A549 (cell line): ENCODE data around the gene FEZF1. TPM values are rescaled to one million over a fixed set of nuclear protein-coding genes. Genes with fewer than 3 reads are reported as not detected.

Experiments used
- ATAC-seq, 2 experiments: fragments of 200-7000 bp in 1 of 2; fragments of >200 bp in 1 of 2; cut with Nextera tagmentation in 1 of 2; cut with Tn5 transposase in 1 of 2; 3 replicates each; pipeline versions ENCODE4 v1.8.0 to v1.9.1; 2018 to 2020; ENCODE audit warnings: mild to moderate bottlenecking in 1 of 2, moderate library complexity in 1 of 2
- CTCF ChIA-PET: fragments of 300-600 bp; sonication (Branson Sonifier 250); formaldehyde crosslinking; extraction: SDS; loops from one replicate; lab custom pipeline; 2021; ENCODE audit warnings: antibody characterized with exemption, inconsistent platforms; lab: Yijun Ruan, JAX
- POLR2A ChIA-PET: fragments of 350-600 bp; formaldehyde crosslinking; extraction: SDS; loops from one replicate; lab custom pipeline; 2021; ENCODE audit warnings: antibody characterized with exemption, inconsistent platforms; lab: Yijun Ruan, JAX
- DNase-seq, 2 experiments: peaks; one replicate each; pipeline versions ENCODE4 v3.0.0 to v3.0.0-alpha.2; 2011 to 2016; ENCODE audit warnings: low read depth in 1 of 2, low spot score in 1 of 2
- FAIRE-seq: peaks from 2 replicates; lab custom pipeline; 2011; peaks lifted over from hg19 to GRCh38; lab: Jason Lieb, UNC
- H3K27ac ChIP-seq, 2 experiments: fragments of >200 bp; sonication (Bioruptor Twin); formaldehyde crosslinking; 3 replicates each; pipeline ENCODE4 v1.5.1; 2016 to 2017
- H3K4me1 ChIP-seq: fragments of >200 bp; sonication (Bioruptor Twin); formaldehyde crosslinking; 3 replicates; pipeline ENCODE4 v1.6.1; 2016
- H3K4me2 ChIP-seq: fragments of >200 bp; sonication (Bioruptor Twin); formaldehyde crosslinking; 3 replicates; pipeline ENCODE4 v1.6.1; 2016
- H3K4me3 ChIP-seq: fragments of >200 bp; sonication (Bioruptor Twin); formaldehyde crosslinking; 3 replicates; pipeline ENCODE4 v1.5.1; 2016
- H3K9me3 ChIP-seq: fragments of >200 bp; sonication (Bioruptor Twin); formaldehyde crosslinking; 3 replicates; pipeline ENCODE4 v1.6.1; 2016
- CBX2 ChIP-seq: fragments of 200-600 bp; sonication (generic); IDR thresholded peaks from 2 replicates; pipeline ENCODE4 v1.6.1; 2016; ENCODE audit warnings: low read depth, mild to moderate bottlenecking, borderline replicate concordance
- CHD4 ChIP-seq: fragments of 200-600 bp; sonication (generic); IDR thresholded peaks from 2 replicates; pipeline ENCODE4 v1.6.1; 2016; ENCODE audit warnings: antibody characterized with exemption, mild to moderate bottlenecking, borderline replicate concordance
- EHMT2 ChIP-seq: fragments of 200-600 bp; sonication (generic); IDR thresholded peaks from 2 replicates; pipeline ENCODE4 v1.6.1; 2016; ENCODE audit warnings: antibody characterized with exemption, low read depth, mild to moderate bottlenecking, moderate library complexity
- FOSB ChIP-seq: fragments of 250-450 bp; sonication (Bioruptor Pico); IDR thresholded peaks from 2 replicates; pipeline ENCODE4 v1.5.0; 2020; ENCODE audit warnings: mild to moderate bottlenecking, moderate library complexity
- HDAC2 ChIP-seq: fragments of 200-600 bp; sonication (generic); IDR thresholded peaks from 2 replicates; pipeline ENCODE4 v1.6.1; 2016
- HOXA7 ChIP-seq: fragments of 250-450 bp; sonication (Bioruptor Pico); IDR thresholded peaks from 2 replicates; pipeline ENCODE4 v1.5.0; 2020; ENCODE audit warnings: mild to moderate bottlenecking, moderate library complexity
- JUN ChIP-seq, 2 experiments: fragments of >200 bp; sonication (Bioruptor Twin); formaldehyde crosslinking; IDR thresholded peaks; 2 replicates in 1 of 2; 3 replicates in 1 of 2; pipeline ENCODE4 v1.6.1; 2016 to 2017
- JUNB ChIP-seq: fragments of >200 bp; sonication (Bioruptor Twin); formaldehyde crosslinking; IDR thresholded peaks from 2 replicates; pipeline ENCODE4 v1.6.1; 2016
- MAFK ChIP-seq: fragments of 450-650 bp; IDR thresholded peaks from 2 replicates; pipeline ENCODE4 v1.6.1; 2014; ENCODE audit not compliant: partially characterized antibody
- MAZ ChIP-seq: fragments of 150-350 bp; IDR thresholded peaks from 2 replicates; pipeline ENCODE4 v1.6.1; 2014; ENCODE audit warnings: antibody characterized with exemption, low read depth, low read length, borderline replicate concordance
- NPAS2 ChIP-seq: fragments of 250-450 bp; sonication (Bioruptor Pico); IDR thresholded peaks from 2 replicates; pipeline ENCODE4 v1.8.0; 2022; ENCODE audit warnings: mild to moderate bottlenecking, moderate library complexity, borderline replicate concordance
- PHF8 ChIP-seq: fragments of 200-600 bp; sonication (generic); IDR thresholded peaks from 2 replicates; pipeline ENCODE4 v1.6.1; 2016; ENCODE audit warnings: low read depth, mild to moderate bottlenecking, antibody characterized with exemption, moderate library complexity, borderline replicate concordance
- RARB ChIP-seq: fragments of 250-450 bp; sonication (Bioruptor Pico); IDR thresholded peaks from 2 replicates; pipeline ENCODE4 v1.8.0; 2021; ENCODE audit warnings: mild to moderate bottlenecking, moderate library complexity
- RNF2 ChIP-seq: fragments of 200-600 bp; sonication (generic); IDR thresholded peaks from 2 replicates; pipeline ENCODE4 v1.6.1; 2016; ENCODE audit warnings: low read depth, mild to moderate bottlenecking, antibody characterized with exemption, moderate library complexity, borderline replicate concordance
- SMC3 ChIP-seq: fragments of >200 bp; sonication (Bioruptor Twin); formaldehyde crosslinking; IDR thresholded peaks from 3 replicates; pipeline ENCODE4 v1.6.1; 2018; ENCODE audit warnings: inconsistent platforms
- ZC3H11A ChIP-seq: fragments of 450-650 bp; IDR thresholded peaks from 2 replicates; pipeline ENCODE4 v1.6.1; 2014; ENCODE audit warnings: antibody characterized with exemption, mild to moderate bottlenecking
- WGBS: methylation state at CpG from one replicate; pipeline ENCODE4 v1.1.6; 2017; ENCODE audit errors: missing lambda C conversion rate; 5-methylcytosine and 5-hydroxymethylcytosine counted together
- polyA plus RNA-seq, 4 experiments: library from polyadenylated mRNA; depleted of rRNA in 3 of 4; stranded (reverse); fragments of >200 nt; fragmentation: RNase III in 1 of 4; extraction: RNeasy Plus Mini Kit Qiagen cat#74134 plus additional on column Dnase treatment in 1 of 4; gene quantifications; 2 replicates in 3 of 4; 3 replicates in 1 of 4; pipeline ENCODE4 v1.2.3, GENCODE V29; 2011 to 2017
- TF ChIP-seq, protein P1 (sequence below): fragments of 250-450 bp; sonication (Bioruptor Pico); IDR thresholded peaks from 2 replicates; pipeline ENCODE4 v1.5.0; 2021; ENCODE audit warnings: mild to moderate bottlenecking, moderate library complexity, borderline replicate concordance
- TF ChIP-seq, protein P2 (sequence below): fragments of 200-600 bp; sonication (generic); IDR thresholded peaks from 2 replicates; pipeline ENCODE4 v1.6.1; 2016; ENCODE audit warnings: antibody characterized with exemption, mild to moderate bottlenecking, moderate library complexity
- TF ChIP-seq, protein P3 (sequence below): fragments of 150-350 bp; IDR thresholded peaks from 2 replicates; pipeline ENCODE4 v1.6.1; 2014; ENCODE audit warnings: low read depth, mild to moderate bottlenecking, low read length

Gene FEZF1
- polyA plus RNA-seq, 2 of the 4 experiments (the other 2 are of a cell fraction), result not detected

DNA sequence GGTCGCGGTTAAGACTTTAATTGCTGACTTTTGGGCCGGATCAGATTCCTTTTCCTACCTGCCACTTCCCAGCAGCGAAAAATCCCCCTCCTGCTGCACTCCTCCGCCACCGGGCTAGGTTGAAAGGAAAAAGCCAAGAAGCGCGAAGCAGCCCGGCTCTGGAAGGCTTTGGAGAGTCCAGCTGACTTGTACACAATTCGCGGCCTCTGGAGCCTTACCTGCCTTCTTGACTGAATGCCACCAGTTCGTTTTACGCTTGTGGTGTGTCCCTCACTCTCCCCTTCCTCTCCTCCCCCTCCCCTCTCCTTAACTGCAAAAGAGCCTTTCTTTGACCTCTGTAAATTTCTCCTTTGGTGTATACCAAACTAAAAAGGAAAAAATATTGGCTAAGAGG, 2.7 kb upstream of the FEZF1 start:
- no peak overlapping the region for H3K4me2 ChIP-seq
- FAIRE-seq, result no peak
- H3K9me3 ChIP-seq, result no peaks in the 10 kb centered on the region
- H3K4me3 ChIP-seq, result no peak overlapping the region
- WGBS, result 57% methylated on average over 13 of the region's 13 CpGs
- no peak for ATAC-seq
- H3K4me1 ChIP-seq, result no peaks in the 10 kb centered on the region
- no peak for DNase-seq
- POLR2A ChIA-PET, result no interaction called here
- TF ChIP-seq FOSB (CRISPR knock-in tag), result no peak
- TF ChIP-seq NPAS2 (CRISPR knock-in tag), result no peak
- no peak for TF ChIP-seq MAFK
- TF ChIP-seq PHF8, result no peak
- TF ChIP-seq JUNB, result no peak
- no peak for TF ChIP-seq JUN (IDR thresholded peaks at IDR 0.05)
- no peak for TF ChIP-seq CHD4
- TF ChIP-seq ZC3H11A, result no peak
- no peak for TF ChIP-seq RNF2
- no peak for TF ChIP-seq RARB (CRISPR knock-in tag)
- no peak for TF ChIP-seq EHMT2
- TF ChIP-seq SMC3, result no peak
- TF ChIP-seq HOXA7 (CRISPR knock-in tag), result no peak
- TF ChIP-seq, protein P1, sequence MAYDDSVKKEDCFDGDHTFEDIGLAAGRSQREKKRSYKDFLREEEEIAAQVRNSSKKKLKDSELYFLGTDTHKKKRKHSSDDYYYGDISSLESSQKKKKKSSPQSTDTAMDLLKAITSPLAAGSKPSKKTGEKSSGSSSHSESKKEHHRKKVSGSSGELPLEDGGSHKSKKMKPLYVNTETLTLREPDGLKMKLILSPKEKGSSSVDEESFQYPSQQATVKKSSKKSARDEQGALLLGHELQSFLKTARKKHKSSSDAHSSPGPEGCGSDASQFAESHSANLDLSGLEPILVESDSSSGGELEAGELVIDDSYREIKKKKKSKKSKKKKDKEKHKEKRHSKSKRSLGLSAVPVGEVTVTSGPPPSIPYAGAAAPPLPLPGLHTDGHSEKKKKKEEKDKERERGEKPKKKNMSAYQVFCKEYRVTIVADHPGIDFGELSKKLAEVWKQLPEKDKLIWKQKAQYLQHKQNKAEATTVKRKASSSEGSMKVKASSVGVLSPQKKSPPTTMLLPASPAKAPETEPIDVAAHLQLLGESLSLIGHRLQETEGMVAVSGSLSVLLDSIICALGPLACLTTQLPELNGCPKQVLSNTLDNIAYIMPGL (CRISPR knock-in tag), result no peak
- no peak for TF ChIP-seq CBX2
- TF ChIP-seq, protein P2, sequence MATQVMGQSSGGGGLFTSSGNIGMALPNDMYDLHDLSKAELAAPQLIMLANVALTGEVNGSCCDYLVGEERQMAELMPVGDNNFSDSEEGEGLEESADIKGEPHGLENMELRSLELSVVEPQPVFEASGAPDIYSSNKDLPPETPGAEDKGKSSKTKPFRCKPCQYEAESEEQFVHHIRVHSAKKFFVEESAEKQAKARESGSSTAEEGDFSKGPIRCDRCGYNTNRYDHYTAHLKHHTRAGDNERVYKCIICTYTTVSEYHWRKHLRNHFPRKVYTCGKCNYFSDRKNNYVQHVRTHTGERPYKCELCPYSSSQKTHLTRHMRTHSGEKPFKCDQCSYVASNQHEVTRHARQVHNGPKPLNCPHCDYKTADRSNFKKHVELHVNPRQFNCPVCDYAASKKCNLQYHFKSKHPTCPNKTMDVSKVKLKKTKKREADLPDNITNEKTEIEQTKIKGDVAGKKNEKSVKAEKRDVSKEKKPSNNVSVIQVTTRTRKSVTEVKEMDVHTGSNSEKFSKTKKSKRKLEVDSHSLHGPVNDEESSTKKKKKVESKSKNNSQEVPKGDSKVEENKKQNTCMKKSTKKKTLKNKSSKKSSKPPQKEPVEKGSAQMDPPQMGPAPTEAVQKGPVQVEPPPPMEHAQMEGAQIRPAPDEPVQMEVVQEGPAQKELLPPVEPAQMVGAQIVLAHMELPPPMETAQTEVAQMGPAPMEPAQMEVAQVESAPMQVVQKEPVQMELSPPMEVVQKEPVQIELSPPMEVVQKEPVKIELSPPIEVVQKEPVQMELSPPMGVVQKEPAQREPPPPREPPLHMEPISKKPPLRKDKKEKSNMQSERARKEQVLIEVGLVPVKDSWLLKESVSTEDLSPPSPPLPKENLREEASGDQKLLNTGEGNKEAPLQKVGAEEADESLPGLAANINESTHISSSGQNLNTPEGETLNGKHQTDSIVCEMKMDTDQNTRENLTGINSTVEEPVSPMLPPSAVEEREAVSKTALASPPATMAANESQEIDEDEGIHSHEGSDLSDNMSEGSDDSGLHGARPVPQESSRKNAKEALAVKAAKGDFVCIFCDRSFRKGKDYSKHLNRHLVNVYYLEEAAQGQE, result no peak
- H3K27ac ChIP-seq, result no peak overlapping the region
- CTCF ChIA-PET, result no interaction called here

DNA sequence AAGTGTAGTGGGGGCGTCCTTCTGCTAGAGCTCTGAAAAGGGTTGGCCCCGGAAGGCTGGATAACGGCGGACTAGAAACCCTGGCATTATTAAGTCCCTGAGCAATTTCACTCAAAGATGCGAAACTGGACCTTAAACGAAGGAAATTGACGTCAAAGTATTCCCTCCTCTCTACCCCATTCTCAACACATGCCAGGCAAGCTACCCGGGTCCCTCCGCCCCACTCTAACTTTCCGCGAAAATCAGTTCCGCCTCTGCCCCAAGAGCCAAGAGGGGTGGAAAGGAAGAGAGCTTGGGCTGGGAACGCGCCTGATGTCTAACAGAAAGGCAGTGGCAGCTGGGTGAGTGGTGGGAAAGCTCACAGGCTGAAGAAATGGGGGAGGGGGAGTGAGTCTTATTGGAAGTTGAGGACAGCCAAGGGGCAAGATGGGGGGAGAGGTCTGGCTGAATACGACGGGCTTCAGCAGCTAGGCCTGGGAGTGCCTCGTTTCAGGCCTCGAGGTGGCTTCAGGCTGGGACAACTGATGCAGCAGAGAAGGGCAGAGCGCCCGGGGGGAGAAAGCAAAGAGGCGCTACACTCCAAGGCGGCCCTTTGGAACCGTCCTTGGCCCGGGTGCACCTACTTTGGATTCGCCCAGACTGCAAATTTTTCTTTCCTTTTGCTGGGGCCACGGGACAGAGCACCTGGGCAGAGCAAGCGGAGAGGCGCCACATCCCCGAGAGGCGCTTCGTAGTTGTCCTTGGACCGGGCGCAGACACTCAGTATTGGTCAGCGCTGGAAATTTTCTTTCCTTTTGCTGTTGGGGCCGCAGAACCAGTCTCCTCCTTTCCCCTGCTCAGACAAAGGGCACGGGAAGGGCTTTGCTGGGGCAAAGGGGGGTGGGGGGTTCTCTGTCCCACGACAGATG, 2.0 kb upstream of the FEZF1 start:
- no peak for ATAC-seq
- WGBS, result 44% methylated on average over 37 of the region's 37 CpGs
- Histone ChIP-seq H3K4me1 (no peaks in the 10 kb centered on the region), H3K9me3 (no peaks in the 10 kb centered on the region), H3K4me2 (no peak overlapping the region), H3K27ac (no peak overlapping the region), H3K4me3 (no peak overlapping the region)
- no peak for FAIRE-seq
- ChIA-PET CTCF (interaction anchor here (0.6 kb wide), 1 partner anchor 1970 kb away, joined by 3 read pairs; no protein-coding TSS in a partner anchor), POLR2A (no interaction called here)
- DNase-seq, result no peak
- TF ChIP-seq, protein P3, sequence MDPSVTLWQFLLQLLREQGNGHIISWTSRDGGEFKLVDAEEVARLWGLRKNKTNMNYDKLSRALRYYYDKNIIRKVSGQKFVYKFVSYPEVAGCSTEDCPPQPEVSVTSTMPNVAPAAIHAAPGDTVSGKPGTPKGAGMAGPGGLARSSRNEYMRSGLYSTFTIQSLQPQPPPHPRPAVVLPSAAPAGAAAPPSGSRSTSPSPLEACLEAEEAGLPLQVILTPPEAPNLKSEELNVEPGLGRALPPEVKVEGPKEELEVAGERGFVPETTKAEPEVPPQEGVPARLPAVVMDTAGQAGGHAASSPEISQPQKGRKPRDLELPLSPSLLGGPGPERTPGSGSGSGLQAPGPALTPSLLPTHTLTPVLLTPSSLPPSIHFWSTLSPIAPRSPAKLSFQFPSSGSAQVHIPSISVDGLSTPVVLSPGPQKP, result no peak
- TF ChIP-seq MAZ, result no peak
- TF ChIP-seq JUNB, result no peak
- TF ChIP-seq HDAC2, result no peak
